HG02938 (cell line): Measurements from ENCODE around the gene TMEM63B.
A peak's percentile ranks its signal among the peaks of the same experiment; 100 is the strongest.
"Not testable (repeated sequence)": the region's sequence is repeated elsewhere in the genome, so short reads cannot be mapped to it uniquely, and the experiment has no call there.

ENCODE experiments used
- ATAC-seq: cut with Tn5 transposase; IDR thresholded peaks from one replicate; pipeline ENCODE4 v1.9.1; 2021; ENCODE audit warnings: mild to moderate bottlenecking, moderate library complexity; ENCODE audit not compliant: unreplicated experiment

Gene TMEM63B

DNA sequence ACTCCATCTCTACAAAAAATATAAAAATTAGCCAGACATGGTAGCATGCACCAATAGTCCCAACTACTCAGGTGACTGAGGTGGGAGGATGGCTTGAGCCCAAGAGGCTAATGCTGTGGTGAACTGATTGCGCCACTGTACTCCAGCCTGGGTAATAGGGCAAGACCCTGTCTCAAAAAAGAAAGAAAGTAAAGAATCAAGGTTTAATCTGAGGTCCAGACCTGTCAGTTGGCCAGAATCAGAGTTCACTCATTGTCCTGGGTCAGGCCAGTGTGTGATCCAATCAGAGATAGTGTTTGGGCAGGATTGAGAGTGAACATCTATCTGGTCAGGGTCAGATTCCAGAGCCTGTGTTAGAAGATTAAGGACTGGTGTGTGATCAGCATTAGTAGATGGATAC, 15.5 kb downstream of the TMEM63B start:
- ATAC-seq = no peak

DNA sequence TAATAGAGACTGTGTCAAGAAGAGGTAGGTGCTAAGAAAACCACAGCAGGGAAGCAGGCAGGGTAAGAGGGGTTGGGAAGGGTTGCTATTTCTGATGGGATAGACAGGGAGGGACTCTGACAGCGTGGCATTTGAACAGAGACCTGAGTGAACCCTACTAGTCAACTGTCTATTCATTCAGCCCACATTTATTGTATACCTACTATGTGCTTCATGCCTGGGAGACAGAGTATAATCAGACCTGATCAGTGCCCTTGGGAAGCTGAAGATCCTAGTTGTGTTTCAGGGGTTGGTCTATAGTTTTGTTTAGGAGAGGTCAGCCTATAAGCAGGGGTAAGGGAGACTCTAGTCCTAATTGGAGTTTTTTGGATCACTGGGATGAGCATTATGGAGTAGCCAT, 16.4 kb downstream of the TMEM63B start:
- ATAC-seq = no peak

DNA sequence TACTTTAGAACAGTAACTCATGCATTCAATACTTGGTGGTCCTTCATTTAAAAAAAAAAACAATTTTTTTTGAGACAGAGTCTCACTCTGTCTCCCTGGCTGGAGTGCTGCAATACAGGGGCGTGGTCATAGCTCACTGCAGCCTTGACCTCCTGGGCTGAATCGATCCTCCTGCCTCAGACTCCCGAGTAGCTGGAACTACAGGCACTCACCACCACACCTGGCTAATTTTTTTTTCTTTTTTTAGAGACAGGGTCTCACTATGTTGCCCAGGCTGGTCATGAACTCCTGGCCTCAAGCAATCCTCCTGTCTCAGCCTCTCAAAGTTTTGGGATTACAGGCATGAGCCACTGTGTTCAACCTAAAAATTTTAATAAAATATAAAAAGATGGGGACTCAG, 17.2 kb downstream of the TMEM63B start:
- ATAC-seq = not testable (repeated sequence)

DNA sequence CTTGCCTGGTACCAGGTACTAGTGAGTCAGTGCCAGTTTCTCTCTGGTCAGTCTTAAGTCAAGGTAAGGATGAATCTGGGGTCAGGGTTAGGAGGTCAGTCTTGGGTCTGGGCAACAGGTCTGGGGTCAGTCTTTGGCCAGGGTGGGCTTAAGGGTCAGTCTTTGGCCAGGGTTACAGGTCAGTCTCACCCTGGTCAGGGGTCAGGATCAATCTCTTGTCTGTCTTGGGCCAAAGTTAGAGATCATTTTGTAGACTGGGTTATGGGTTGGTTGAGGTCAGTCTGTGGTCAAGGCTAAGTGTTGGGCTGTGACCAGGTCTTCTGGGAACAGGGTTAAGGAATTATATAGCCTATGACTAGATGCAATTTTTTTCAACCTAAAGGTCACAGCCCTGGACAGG, 18.5 kb downstream of the TMEM63B start:
- ATAC-seq = no peak

DNA sequence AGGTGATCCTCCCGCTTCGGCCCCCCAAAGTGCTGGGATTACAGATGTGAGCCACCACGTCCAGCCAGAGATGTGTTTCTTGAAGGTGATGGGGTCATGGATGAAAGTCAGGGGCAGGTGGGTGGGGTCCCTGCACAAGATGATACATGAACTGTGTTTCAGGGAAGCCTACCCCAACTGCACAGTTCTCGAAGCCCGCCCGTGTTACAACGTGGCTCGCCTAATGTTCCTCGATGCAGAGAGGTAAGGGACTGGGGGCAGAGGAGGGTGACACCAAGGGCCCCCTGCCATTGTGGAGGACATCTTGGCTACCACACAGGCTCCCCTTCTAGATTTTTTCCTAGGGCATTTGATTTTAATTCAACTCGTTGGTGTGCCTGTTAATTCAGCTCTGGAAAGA, 19.3 kb downstream of the TMEM63B start:
- ATAC-seq = no peak

DNA sequence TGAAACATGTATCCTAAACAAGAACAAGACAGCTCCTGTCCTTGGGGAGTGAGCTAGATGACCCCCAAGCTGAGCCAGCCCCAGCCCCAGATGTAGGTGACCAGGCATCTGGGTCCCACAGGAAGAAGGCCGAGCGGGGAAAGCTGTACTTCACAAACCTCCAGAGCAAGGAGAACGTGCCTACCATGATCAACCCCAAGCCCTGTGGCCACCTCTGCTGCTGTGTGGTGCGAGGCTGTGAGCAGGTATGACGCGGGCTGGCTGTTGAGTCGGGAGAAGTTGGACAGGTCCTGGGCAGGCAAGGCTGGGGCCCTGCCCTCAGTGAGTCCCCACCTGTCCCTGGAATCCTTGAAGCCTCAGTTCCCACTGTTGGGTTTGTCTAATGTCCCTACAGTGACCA, 19.9 kb downstream of the TMEM63B start:
- ATAC-seq = no peak

DNA sequence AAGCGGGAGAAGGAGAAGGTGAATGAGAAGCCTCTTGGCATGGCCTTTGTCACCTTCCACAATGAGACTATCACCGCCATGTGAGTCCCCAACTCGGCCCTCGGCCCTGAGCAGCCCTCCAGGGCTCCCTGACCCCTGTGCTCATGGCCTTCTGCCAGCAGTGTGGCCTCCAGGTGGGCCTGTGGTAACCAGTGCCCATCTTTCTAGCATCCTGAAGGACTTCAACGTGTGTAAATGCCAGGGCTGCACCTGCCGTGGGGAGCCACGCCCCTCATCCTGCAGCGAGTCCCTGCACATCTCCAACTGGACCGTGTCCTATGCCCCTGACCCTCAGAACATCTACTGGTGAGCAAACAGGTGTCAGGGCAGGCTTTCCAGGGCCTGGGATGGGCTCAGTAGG, 21.0 kb downstream of the TMEM63B start:
- no peak for ATAC-seq

DNA sequence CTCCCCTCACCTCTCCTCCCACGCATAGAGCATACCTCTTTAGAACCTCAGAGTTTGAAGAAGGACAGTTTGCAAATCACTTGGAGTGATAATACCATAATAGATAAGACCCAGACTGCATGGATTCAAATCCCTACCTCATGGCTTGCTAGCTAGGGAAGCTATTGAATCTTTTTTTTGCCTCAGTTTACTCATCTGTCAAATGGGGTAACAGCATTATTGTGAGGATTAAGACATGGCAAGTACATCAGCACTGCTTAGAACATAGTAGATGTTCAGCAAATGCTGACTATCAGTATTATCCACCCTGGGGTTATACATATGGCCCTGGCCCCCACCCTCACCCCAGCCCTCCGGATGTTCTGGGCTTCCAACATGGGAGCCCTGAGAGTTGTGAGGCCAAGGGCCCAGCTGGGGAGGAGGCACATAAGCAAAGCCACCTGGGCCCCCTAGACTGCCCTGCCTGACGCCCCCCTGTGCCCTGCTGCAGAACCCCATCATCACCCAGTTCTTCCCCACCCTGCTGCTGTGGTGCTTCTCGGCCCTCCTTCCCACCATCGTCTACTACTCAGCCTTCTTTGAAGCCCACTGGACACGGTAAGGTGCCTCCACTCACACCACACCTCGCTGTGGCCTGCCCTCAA, 22.1 kb downstream of the TMEM63B start:
- no peak for ATAC-seq

DNA sequence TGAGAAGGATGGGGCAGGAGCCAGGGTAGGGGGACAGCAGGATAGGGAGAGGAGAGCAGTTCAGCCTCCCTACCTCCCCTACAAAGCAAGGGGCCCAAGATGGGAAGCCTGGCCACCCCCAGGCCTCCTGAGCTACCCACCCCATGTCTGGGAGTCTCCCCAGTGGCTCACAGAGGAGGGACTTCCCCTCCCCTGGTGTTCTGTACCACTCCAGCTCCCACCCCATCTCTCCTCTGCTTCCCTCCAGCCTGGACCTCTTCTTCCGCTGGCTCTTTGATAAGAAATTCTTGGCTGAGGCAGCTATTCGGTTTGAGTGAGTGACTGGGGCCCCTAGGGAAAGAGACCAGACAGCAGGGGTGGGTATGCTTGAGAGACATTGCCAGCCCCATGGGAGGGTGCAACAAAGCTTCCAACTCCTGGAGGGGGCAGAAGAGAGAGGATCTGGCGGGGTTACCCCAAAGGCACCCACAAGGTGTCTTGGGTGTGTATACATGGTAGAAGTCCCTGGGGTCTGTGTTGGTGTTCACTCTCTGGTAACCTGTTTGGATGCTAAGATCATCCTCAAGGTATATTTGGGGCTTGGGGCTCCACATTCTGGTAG, 23.1 kb downstream of the TMEM63B start:
- no peak for ATAC-seq

DNA sequence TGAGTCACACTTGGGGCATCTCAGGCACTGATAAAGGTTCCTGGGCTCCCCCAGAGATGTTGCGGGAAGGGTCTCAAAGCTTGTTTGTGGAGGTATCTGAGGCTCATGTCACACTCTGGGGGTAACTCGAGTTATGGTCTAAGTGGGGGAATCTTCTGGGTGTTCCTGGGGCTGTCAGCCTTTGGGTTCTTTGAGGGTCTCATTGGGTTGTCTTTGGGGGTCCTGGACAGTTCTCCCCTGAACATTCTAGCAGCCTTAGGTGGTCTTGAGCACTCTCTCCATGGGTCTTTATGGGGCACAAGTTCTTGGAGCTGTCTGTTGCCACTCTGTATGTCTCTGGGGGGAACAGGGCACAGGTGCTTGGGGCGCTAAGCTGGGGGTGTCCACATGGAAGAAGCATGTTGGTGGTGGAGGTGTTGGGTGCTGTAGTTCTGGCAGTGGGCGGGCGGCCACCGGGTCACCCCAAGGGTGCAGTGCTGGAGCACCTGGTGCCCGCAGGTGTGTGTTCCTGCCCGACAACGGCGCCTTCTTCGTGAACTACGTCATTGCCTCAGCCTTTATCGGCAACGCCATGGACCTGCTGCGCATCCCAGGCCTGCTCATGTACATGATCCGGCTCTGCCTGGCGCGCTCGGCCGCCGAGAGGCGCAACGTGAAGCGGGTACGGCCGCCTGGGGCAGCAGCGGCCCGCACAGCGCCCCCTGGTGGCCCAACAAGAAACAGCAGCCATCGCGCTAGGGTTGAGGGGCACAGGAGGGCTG, 24.2 kb downstream of the TMEM63B start:
- ATAC-seq = peak; percentile 55

DNA sequence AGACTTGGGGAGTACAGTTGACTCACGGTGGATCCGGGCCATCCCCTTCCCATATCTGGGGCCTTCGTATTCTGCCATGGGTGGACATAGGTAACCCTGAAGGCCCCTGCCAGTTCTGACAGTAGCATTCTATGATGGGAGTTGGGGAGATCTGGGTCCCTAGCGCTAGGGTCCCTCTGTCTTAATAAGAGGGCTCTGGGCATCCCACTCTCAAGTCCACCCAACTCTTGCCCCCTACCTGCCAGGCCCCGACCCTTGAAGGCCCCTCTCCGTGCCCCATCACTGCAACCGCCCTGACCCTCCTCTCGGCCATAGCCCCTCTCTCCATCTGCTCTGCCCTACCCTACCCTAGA, 24.7 kb downstream of the TMEM63B start:
- no peak for ATAC-seq

DNA sequence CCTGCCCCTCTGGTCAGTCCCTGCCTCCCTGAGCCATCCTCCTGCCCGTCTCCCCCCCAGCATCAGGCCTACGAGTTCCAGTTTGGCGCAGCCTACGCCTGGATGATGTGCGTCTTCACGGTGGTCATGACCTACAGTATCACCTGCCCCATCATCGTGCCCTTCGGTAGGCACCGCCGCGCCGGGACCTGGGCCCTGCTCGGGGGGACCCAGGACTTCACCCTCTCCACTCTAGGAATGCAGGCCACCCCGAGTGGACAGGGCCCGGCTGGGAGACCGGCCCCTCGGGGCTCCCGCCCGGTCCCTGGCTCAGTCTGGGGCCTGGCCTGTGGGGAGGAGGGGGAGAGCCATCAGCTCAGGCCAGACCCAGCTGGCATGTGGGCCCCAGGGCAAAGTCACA, 25.2 kb downstream of the TMEM63B start:
- ATAC-seq = no peak

DNA sequence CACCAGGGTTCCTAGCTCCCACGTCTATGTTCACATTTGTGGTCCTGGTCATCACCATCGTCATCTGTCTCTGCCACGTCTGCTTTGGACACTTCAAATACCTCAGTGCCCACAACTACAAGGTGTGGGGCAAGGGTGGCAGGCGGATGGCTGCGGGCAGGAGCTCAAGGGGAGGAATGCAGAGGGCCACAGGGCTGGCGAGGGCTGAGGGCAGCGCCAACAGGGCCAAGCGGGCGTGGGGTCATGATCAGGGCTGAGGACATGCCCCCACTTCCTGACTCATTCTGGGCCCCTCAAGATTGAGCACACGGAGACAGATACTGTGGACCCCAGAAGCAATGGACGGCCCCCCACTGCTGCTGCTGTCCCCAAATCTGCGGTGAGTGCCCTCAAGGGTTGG, 26.7 kb downstream of the TMEM63B start:
- no peak for ATAC-seq

DNA sequence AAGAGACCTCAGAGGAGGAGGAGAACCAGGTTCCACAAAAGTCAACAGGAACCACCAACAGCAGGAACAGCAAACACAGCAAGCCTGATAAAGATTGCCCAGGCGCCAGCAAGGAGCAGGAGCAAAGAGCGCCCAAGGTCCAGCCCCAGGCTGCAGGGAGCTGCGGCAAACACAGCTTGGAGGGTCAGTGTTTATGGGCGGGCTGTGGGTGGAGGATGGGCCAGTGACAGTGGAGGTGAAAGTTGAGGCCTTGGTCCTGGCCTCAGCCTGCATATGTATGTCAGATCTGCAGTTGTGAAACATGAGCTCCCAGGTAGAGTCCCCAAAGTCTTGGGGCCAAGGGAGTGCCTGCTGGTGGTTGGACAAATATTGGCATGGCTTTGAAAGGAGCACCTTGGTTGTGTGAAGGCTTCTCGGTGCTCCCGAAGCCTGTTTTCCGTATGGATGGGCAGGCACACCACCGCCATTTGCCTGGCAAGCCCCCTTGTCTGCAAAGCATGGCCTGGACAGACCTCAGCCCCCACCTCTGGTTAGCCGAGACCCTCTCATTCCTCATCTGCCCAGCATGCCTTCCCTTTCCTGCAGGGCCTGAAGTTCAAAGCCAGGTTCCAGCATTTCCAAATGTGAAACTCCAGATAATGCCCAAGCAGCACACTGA, 29.3 kb downstream of the TMEM63B start:
- no peak for ATAC-seq

DNA sequence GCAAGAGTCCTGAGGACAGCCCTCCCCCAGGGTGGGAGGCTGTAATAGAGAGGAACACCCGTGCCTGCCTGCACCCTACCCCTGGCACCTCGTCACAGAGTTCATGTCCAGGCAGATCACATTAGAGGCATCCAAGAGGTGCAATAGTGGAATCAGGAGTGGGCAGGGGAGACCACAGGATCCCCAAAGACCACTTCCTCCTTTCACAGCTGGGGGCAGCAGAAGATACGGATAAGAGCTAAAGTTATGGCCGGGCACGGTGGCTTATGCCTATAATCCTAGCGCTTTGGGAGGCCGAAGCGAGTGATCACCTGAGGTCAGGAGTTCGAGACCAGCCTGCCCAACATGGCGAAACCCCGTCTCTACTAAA, 29.8 kb downstream of the TMEM63B start:
- no peak for ATAC-seq

DNA sequence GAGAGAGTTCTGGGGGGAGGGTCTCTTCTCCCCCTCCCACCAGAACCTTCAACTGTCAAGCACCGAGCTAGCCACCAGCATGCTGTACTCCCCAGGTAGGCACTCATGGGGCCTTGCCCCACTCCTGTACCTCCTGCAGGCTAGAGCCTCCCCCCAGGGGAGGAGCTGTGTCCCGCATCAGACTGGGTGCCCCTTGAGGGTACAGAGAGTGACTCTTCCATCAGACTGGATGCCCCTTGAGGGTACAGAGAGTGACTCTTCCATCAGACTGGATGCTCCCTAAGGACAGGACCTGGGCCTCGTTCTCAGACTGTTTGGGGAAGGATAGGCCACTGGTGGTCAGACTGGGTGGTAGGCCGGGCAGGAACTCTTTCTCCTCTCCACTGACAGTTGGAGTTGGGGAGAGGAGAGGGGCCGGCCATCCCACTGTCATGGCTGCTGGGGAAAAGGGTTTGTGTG, 31.4 kb downstream of the TMEM63B start, which contains the start of gene CAPN11:
Gene CAPN11, plus strand, starts transcription at position 51 of the 459 bp plus-strand sequence. Its CDS starts 29 bp downstream, at position 80.
- ATAC-seq = no peak

DNA sequence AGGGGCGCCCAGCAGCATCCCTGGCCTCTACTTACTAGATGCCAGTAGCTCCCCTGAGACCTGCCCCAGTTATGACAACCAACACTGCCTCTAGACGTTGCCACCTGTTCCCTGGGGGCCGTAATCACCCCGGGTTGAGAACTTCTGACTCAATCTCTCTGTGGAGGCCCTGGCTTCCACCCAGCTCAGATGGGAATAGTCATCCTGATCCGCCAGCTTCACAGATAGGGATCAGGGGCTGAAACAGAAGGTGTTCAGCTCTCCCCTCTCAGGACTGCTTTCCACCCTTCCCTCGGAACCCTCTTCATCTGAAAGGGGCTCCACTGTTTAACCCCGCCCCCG, 34.6 kb downstream of the TMEM63B start:
- ATAC-seq = no peak

DNA sequence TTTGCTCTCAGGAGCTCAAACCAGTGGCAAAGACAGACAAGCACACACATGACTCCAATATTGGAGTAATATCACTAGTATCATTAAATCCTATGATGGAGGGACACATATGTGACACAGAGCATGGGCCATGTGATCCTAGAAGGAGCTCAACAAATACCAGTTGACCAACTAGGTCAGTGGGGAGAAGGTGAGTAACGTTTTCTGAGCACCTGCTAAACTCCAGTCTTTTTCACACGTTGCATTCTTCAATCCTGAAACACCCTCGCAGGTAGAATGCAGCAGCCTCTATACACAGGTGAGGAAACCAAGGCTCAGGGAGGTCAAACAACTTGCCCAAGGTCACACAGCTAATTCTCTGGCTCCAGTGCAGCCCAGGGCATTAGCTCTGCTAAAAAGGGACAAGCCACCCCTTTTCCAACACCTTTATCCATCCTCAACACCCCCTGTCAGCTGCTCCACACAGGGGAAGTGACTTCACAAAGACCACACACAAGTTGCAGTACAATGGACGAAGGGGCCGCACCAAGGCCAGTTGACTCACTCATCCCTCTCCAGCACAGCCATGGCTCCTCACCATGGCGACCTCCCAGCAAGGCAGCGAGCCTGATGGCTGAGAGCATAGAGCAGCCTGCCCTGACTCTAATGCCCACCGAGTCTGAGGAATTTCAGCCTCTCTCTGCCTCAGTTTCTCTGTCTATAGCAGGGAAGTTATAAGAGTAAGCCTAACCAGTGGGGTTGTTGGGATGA, 35.7 kb downstream of the TMEM63B start:
- ATAC-seq = no peak

DNA sequence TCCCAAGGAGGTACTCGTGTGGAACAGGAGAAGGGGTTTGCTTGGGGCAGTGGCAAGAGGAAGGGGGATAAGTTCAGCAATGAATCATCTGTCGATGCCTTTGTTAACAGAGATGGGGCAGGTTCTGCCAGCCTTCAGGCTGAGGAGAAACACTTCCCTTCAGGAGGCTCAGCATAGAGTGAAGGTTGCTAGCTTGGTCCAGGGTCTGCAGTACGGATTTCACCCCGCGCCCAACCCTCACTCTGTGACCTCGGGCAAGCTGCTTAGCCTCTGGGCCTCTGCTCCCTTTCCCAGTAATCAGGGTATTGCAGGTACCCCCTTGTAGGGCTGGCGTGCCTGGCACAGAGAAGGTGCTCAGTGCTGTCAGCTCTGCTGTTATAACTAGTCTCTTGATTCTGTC, 38.8 kb downstream of the TMEM63B start:
- ATAC-seq = no peak

DNA sequence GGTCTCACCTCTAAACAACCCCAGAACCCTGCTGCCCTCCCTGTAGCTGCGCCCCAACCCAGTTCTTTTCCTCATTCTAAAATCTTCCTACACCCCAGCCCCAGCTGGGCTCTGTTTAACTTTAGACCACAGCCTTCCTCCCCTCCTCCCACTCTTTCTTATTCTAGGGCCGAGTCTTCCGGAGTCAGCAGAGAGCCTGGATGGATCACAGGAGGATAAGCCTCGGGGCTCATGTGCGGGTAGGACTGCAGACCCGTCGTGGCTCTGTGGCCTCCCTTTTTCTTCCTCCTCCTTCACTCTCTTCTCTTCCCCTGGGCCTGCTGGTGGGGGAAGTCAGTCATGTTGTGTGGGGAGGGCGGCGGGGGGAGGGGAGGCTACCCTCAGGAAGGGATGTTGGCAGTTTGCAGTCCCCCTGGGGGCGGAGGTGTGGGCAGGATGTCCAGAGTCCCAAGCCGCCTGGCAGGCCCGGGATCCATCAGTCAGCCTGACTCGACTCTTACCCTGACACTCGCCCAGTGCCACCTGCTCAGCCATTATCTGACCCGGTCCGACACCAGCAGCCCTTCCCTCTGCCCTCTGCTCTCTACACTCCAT, 39.3 kb downstream of the TMEM63B start:
- no peak for ATAC-seq

DNA sequence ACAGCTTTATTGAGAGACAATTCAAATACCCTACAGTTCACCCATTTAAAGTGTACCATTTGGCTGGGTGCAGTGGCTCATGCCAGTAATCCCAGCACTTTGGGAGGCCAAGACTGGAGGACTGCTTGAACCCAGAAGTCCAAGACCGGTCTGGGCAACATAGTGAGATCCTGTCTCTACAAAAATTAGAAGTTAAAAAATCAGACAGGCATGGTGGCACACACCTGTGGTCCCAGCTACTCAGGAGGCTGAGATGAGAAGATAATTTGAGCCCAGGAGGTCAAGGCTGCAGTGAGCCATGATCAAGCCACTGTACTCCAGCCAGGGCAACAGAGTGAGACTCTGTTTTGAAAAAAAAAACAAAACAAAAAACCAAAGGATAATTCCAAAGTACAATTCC, 40.2 kb downstream of the TMEM63B start:
- ATAC-seq = no peak
